Fibroblast of lung (primary cell): ENCODE results near the gene USP16. TPM values are rescaled to one million over a fixed set of nuclear protein-coding genes. Genes with fewer than 3 reads are reported as not detected.
A peak's percentile ranks its signal among the peaks of the same experiment; 100 is the strongest.

Source experiments
- DNase-seq, 2 donors: peaks; one replicate each; pipeline versions ENCODE4 v3.0.0 to v3.0.0-alpha.2; 2010; ENCODE audit warnings: low read depth in 2 of 2
- H2AFZ ChIP-seq: 2 replicates; pipeline ENCODE4 v1.5.1; 2012; ENCODE audit warnings: low read length, control low read depth, inconsistent platforms
- H3K27ac ChIP-seq: 2 replicates; pipeline ENCODE4 v1.5.1; 2011; ENCODE audit warnings: low read length, control low read depth; ENCODE audit not compliant: insufficient read depth
- H3K27me3 ChIP-seq: 2 replicates; pipeline ENCODE4 v1.5.1; 2011; ENCODE audit warnings: mild to moderate bottlenecking, low read length; ENCODE audit not compliant: control insufficient read depth, insufficient read depth
- H3K36me3 ChIP-seq: 2 replicates; pipeline ENCODE4 v1.5.1; 2011; ENCODE audit warnings: low read length; ENCODE audit not compliant: control insufficient read depth, insufficient read depth
- H3K4me1 ChIP-seq: 2 replicates; pipeline ENCODE4 v1.5.1; 2011; ENCODE audit warnings: low read length; ENCODE audit not compliant: control insufficient read depth, insufficient read depth; ENCODE audit errors: extremely low read depth
- H3K4me2 ChIP-seq: 2 replicates; pipeline ENCODE4 v1.5.1; 2011; ENCODE audit warnings: low read length, control low read depth; ENCODE audit not compliant: insufficient read depth; ENCODE audit errors: extremely low read depth
- H3K4me3 ChIP-seq, 4 experiments: fragments of 200-600 bp in 1 of 4; sonication (generic) in 1 of 4; replicated peaks in 1 of 4; 2 replicates each; pipeline ENCODE4 v1.5.1; 2011 to 2016; ENCODE audit warnings: low read length in 4 of 4, low read depth in 3 of 4, mild to moderate bottlenecking in 3 of 4, control low read depth in 2 of 4, inconsistent platforms in 1 of 4, mixed read lengths in 1 of 4; ENCODE audit not compliant: insufficient read depth in 1 of 4; ENCODE audit errors: control extremely low read depth in 1 of 4
- H3K79me2 ChIP-seq: 2 replicates; pipeline ENCODE4 v1.5.1; 2012; ENCODE audit warnings: mild to moderate bottlenecking, low read length, inconsistent platforms; ENCODE audit not compliant: control insufficient read depth, insufficient read depth
- H3K9ac ChIP-seq: 2 replicates; pipeline ENCODE4 v1.5.1; 2011; ENCODE audit warnings: mild to moderate bottlenecking, low read length, control low read depth; ENCODE audit not compliant: insufficient read depth
- H3K9me3 ChIP-seq: 2 replicates; pipeline ENCODE4 v1.5.1; 2012; ENCODE audit warnings: low read depth, low read length; ENCODE audit not compliant: control insufficient read depth, insufficient read depth
- H4K20me1 ChIP-seq: 2 replicates; pipeline ENCODE4 v1.5.1; 2011; ENCODE audit warnings: low read length; ENCODE audit not compliant: control insufficient read depth, insufficient read depth; ENCODE audit errors: extremely low read depth
- EZH2 ChIP-seq: IDR thresholded peaks from 2 replicates; pipeline ENCODE4 v1.5.1; 2012; ENCODE audit warnings: low read length, control low read depth, mild to moderate bottlenecking; ENCODE audit errors: missing control alignments
- polyA plus RNA-seq, 2 donors: library from polyadenylated mRNA; depleted of rRNA in 1 of 2; stranded (reverse) in 1 of 2; unstranded in 1 of 2; fragments of >200 nt; gene quantifications; 2 replicates each; pipeline ENCODE4 v1.2.1, GENCODE V29; 2011 to 2012; ENCODE audit warnings: missing spikeins in 1 of 2
- total RNA-seq: library from RNA; depleted of rRNA; stranded (reverse); fragments of >200 nt; gene quantifications from 2 replicates; pipeline ENCODE4 v1.2.1, GENCODE V29; 2014
- TF ChIP-seq, protein P1 (sequence below), 2 donors: IDR thresholded peaks in 1 of 2; conservative IDR thresholded peaks in 1 of 2; 1 replicate in 1 of 2; 2 replicates in 1 of 2; pipeline ENCODE4 v1.5.1; 2011 to 2012; ENCODE audit warnings: low read length in 2 of 2, control low read depth in 1 of 2, inconsistent platforms in 1 of 2, low read depth in 1 of 2, mild to moderate bottlenecking in 1 of 2

Gene USP16
- total and polyA plus RNA-seq, 2 donors (not counting 1 experiment from before 2014, with no cell fraction given), result 32.2 to 34.4 TPM

DNA sequence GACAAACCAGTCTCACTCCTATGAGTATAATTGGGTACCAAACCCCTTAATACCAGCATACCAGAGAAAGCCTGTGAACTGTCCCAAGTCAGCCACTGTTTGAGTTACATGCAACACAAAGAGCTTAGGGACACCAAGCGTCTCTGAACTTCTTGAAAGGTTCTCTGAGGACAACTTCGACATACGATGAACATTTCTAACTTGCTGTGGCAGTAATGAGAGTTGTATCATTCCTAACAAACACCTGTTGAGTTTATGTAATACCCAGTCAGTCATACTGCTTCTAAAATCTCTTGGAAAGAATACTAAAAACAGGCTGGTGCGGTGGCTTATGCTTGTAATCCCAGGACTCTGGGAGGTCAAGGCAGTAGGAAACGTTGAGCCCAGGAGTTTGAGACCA lies 30.6 kb downstream of the USP16 start:
- H3K27ac ChIP-seq, result no peak overlapping the region

DNA sequence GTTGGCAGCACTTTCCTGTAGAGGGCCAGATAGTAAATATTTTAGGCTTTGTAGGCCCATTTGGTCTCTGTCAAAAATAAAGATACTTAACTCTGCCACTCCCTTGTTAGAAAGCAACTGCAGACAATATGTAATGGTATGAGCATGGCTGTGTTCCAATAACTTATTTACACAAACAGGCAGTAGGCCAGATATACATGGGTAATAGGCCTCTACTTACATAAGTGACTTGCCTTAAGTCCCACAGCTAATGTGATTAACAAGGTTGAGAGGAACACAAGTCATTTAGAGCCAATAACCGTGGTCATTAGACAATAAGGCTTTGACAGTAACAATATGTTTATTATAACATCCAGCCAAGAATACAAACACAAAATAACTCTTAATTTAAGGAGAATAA lies 31.5 kb downstream of the USP16 start:
- H2AFZ ChIP-seq, result no peak overlapping the region
- DNase-seq, result peak in 1 of 2 donors; percentile 27
- no peaks in the 10 kb centered on the region for H3K4me1 ChIP-seq
- no peaks in the 10 kb centered on the region for H3K27me3 ChIP-seq
- no peaks in the 10 kb centered on the region for H4K20me1 ChIP-seq
- H3K9me3 ChIP-seq, result no peaks in the 10 kb centered on the region
- H3K79me2 ChIP-seq, result no peaks in the 10 kb centered on the region
- peaks cover 11% of the 10 kb centered on the region for H3K36me3 ChIP-seq
- no peak overlapping the region for H3K4me3 ChIP-seq
- H3K4me2 ChIP-seq, result no peak overlapping the region
- TF ChIP-seq, protein P1, sequence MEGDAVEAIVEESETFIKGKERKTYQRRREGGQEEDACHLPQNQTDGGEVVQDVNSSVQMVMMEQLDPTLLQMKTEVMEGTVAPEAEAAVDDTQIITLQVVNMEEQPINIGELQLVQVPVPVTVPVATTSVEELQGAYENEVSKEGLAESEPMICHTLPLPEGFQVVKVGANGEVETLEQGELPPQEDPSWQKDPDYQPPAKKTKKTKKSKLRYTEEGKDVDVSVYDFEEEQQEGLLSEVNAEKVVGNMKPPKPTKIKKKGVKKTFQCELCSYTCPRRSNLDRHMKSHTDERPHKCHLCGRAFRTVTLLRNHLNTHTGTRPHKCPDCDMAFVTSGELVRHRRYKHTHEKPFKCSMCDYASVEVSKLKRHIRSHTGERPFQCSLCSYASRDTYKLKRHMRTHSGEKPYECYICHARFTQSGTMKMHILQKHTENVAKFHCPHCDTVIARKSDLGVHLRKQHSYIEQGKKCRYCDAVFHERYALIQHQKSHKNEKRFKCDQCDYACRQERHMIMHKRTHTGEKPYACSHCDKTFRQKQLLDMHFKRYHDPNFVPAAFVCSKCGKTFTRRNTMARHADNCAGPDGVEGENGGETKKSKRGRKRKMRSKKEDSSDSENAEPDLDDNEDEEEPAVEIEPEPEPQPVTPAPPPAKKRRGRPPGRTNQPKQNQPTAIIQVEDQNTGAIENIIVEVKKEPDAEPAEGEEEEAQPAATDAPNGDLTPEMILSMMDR (conservative IDR thresholded peaks at IDR 0.05 in 1 of 2, IDR thresholded peaks at IDR 0.05 in 1 of 2; ENCODE audit: low read depth in 1 of 2, low read length in 2 of 2), result no peak
- TF ChIP-seq EZH2, result no peak
- no peak overlapping the region for H3K9ac ChIP-seq
- H3K27ac ChIP-seq, result no peak overlapping the region

More for the DNA sequence above, 30.6 kb downstream of the USP16 start:
- Histone ChIP-seq H3K4me3 (no peak overlapping the region), H3K79me2 (no peaks in the 10 kb centered on the region), H3K36me3 (peaks cover 9% of the 10 kb centered on the region), H4K20me1 (no peaks in the 10 kb centered on the region), H2AFZ (no peak overlapping the region), H3K27me3 (no peaks in the 10 kb centered on the region), H3K4me1 (no peaks in the 10 kb centered on the region), H3K4me2 (no peak overlapping the region), H3K9me3 (no peaks in the 10 kb centered on the region), H3K9ac (no peak overlapping the region)
- no peak for DNase-seq
- TF ChIP-seq, protein P1 (conservative IDR thresholded peaks at IDR 0.05 in 1 of 2, IDR thresholded peaks at IDR 0.05 in 1 of 2; ENCODE audit: low read depth in 1 of 2, low read length in 2 of 2), result no peak
- no peak for TF ChIP-seq EZH2

DNA sequence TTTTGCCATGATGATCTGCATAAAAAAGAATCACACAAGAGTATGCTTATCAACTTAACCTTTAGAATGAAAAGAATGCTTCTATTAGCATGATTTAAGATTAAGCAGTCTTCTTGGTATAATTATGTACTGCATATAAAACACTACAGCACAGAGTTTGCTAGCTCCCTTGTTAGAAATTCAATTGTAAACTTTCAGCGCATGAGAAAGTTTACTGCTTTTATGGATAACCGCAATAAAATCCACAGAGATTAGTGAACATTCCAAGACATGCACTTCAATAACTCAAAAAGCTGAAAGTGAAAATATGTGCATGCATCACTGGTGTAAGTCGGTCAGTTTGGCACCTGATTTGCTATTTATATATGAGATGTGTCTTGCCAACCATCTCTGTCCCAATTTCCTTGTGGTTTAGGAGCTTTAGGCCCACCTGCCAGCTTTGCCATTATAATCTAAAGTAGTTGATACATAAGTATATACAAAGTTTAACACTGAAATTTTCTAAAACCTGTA lies 32.1 kb downstream of the USP16 start:
- Histone ChIP-seq H2AFZ (no peak overlapping the region), H3K27ac (no peak overlapping the region), H3K9ac (no peak overlapping the region), H3K4me1 (no peaks in the 10 kb centered on the region), H3K4me3 (no peak overlapping the region), H3K9me3 (no peaks in the 10 kb centered on the region), H4K20me1 (no peaks in the 10 kb centered on the region), H3K27me3 (no peaks in the 10 kb centered on the region), H3K79me2 (no peaks in the 10 kb centered on the region), H3K36me3 (peaks cover 11% of the 10 kb centered on the region), H3K4me2 (no peak overlapping the region)
- peak in 1 of 2 donors; percentile 35 for DNase-seq
- no peak for TF ChIP-seq EZH2
- TF ChIP-seq, protein P1 (conservative IDR thresholded peaks at IDR 0.05 in 1 of 2, IDR thresholded peaks at IDR 0.05 in 1 of 2; ENCODE audit: low read depth in 1 of 2, low read length in 2 of 2), result no peak
